CD4-positive, alpha-beta T cell treated with Interleukin-15 for 4 hours (primary cell): ENCODE results near the gene NUAK1.
"Not testable (repeated sequence)": the region's sequence is repeated elsewhere in the genome, so short reads cannot be mapped to it uniquely, and the experiment has no call there.

Experiments used
- DNase-seq: peaks from one replicate; pipeline ENCODE4 v3.0.0-alpha.2; 2020; ENCODE audit warnings: low spot score

The NUAK1 gene

DNA sequence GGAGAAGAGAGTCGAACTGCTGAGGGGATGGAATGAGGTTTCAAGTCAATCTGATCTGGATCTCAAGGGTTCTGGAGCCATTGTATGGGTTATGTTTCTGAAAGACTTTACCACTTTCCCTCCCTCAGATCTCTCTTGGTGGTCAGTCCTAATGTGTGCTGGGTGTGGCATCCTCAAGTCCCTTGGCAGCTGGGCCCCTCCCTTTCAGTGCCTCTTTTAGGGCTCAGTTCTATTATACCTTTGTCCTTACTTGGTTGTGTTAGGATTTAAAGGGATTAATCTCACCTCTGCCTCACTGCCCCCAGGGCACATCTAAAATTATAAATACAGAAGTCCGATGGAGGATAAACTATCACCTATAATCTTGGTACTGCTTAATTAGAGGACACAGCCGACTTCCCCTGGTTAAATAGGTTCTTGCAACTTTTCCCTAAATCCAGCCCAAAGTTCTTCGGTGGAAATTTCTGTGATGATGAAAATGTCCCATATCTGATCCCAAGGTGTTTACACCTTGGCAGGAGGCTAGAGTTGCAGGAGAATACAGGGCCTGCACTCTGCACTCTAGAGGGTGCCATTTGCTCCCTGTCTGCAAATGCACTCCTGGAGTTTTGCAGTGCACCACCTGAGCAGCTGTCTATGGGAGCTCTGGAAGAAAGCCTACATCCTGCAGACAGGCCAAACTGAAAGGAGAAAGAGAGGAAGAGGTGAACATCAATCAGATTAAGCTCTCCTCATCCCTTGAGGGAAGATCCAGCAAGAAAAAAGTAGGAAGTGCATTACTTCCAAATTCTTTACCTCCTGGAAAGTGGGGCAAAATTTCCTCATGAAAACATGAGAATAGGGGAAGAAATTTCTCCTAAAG is 106.8 kb downstream of the NUAK1 start:
- no peak for DNase-seq

DNA sequence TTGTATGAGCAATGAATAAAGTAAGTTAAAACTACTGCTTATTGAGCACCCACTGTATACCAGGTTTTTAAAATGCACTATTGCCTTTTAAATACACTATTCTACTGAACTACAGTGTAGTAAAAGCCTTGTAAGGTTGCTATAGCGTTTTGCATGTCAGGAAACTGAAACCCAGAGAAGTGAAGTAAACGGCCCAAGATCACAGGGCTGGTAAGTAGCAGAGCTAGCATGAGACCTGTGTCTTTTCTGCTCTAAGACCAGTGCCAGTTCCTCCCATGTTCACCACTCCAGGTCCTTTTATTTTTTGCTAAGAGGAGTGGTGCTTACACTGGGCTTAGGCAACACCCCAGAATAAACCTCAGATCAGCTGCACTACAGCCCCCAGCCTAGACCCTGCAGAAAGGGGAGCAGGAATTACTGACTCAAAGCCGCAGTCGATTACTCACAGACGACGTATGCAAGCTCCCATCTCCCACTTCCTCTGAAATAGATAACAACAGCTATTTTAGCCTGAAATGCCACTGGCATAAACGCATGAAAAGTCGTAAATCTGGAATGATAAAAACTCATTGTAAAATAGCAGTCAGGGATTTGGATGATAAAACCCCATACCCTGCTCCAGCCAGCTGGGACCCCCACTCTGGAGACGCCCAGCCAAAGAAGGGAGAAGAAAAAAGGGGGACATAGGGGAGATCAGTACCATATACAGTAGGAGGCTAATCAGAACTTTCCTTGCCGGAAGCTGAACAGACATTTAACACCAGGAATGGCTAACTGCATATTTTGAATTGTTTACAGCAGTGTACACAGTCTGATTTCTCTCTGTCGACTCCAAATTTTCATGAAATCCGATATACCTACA is 108.3 kb downstream of the NUAK1 start:
- no peak for DNase-seq

DNA sequence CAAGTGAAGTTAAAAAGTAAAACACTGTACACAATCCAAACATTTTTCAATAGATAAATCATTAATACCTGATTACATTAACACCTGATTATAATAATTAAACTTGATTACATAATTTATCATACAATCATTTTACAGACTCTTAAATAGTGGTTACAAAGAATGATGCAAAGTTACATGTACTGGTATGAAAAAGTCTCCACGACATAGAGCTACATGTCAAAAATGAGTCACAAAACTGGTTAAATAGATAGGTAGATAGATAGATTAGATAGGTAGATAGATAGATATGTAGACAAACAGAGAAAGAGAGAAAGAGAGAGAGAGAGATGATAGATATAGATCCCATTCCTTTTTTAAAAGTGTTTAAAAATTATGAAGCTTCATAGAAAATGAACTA is 109.2 kb downstream of the NUAK1 start:
- DNase-seq = no peak

DNA sequence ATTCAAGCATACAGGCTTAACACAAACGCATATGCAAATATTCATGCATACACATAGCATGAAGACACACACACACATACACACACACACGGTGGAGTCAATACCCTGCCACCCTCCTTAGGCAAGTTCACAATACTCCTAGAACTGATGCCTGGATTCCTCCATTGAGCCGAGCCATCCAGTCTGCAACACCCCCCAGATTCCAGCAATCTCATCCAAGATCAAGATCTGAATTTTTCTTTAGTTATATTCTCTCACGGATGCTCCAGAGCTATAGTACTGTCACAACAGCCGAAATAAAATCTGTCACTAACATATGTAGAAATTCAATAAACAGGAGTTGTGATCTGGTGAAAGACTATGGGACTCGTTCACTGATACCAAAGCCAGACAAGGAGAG is 110.8 kb downstream of the NUAK1 start:
- DNase-seq = no peak

DNA sequence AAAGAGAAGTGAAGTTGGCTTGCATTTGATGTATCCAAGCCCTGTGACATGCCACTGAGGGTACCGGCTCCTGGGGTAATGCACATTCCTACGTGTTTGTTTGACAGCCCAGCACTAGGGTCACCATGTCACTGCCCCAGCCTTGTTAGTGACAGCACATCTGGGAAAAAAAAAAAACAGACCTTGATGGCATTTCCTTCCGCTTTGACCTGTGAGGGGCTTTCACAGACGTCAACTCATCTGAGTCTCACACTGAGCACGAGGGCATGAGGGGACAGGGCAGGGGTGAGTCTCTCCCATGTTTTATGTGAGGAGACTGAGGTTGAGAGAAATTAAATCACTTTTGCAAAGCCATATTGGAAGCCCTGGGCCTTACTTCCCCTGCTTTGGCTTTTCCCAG is 111.5 kb downstream of the NUAK1 start:
- no peak for DNase-seq

DNA sequence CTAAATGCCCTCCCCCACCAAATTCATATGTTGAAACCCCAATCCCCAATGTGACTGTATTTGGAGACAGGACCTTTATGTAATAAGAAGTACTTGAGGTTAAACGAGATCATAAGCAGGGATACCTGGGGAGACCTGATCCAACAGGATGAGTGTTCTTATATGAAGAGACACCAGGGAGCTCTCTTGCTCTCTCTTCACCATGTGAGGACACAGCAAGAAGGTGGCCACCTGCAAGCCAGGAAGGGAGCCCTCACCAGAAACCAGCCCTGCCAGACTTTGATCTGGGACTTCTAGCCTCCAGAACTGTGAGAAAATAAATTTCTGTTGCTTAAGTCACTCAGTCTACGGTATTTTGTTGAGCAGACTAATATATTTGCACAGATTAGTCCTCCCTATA is 113.6 kb downstream of the NUAK1 start:
- DNase-seq = no peak

DNA sequence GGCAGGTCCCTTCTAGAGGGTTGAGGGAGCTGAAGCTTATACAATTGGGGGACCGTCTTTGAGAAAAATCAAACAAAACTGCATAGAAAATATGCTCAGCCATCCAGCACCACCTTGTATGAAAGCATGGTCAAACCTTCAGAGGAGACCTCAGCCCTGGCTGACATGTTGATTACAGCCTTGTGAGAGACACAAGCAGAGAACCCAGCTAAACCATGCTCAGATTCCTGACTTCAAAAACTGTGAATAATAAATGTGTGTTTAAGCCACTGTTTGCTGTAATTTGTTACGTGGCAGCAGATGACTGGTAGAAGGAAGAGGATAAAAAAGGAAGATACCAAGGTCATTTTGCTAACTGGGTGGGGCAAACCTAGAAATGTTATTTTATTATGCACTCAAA is 115.7 kb downstream of the NUAK1 start:
- DNase-seq = no peak

DNA sequence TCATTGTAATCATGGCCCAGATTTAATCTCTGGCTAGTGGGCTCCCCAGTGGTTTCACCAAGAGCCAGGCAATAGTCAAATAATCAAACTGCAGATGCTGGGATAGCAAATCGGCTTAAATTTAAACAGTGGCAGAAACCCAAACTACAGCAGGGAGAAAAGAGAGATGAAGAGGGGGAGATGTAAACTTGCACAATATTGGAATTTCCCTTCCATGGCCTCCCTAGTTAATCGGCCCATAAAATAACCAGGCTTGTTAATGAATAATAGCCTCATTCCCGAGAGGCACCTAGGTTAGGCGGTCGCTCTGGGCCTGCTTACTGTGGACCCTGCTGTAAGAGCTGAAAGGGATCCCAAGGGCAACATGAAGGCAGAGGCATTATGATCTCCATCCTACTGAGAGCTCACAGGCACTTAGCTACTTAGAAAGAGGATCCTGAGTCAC is 116.2 kb downstream of the NUAK1 start:
- no peak for DNase-seq

DNA sequence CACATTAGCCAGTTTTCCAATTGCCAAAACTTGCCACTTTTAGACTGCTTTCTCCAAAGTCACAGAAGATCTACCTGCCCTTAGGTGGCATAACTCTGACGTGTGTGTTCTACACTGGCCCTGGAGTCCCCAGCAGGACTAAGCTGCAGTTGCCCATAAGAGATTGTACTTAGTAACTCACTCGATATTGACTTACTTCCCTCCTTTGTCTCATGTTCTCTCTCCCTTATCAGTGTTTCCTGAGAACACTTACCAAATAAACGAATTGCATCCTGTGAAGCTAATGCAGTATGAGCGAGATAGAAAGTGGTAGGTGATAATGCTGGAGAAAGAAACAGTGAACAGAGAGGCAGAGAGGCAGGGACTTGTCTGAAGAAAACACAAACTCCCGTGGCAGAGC is 117.2 kb downstream of the NUAK1 start:
- no peak for DNase-seq

DNA sequence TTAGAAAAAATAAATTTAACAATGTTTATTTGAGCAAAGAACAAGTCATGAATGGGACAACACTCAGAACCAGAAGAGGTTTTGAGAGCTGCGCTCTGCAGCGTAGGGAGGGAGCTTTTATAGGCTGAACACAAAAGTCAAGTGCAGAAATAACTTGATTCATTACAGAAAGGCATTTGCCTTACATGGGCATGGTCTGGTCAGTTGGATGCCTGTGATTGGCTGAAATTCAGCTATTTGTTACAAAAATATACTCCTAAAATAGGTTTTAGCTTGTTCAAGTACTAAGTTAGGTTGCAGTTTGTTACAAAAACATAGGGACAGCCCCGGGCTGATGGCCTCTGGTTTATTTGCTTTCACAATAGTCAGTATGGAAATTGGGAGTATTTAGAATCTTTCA is 118.0 kb downstream of the NUAK1 start:
- no peak for DNase-seq

DNA sequence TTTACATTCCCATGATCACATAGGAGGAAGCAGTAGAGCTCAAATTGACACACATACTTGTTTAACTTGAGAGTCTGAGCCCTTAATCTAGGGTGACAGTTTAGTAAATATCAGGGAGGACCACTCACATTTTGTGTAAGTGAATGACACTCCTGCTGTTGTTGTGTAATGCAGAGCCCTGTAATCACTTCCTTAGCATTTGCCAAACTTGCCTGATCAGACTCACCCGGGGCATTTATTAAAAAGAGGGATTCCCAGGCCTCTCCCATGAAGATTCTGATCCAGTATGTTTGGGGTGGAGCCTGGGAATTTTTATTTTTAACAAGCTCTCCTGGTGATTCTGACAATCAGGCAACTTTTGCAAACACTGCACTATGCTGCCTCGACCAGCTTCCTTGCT is 119.6 kb downstream of the NUAK1 start:
- DNase-seq = no peak

DNA sequence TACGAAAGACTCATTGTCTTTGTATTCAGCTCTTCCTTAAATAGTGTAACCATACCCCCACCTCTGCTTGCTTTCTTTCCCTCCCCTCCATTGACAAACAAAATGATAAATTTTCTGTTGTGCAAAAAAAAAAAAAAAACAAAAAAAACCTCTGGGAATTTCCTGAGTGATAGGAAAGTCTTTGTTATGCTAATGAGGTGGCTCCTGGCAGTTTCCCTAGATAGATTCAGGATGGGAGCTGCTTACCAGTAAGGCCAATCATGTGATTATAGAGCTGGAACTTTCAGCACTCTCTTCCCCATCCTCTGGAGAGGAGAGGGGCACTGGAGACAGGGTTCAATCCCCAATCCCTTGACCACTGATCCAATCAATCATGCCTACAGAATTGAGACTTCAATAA is 120.5 kb downstream of the NUAK1 start:
- DNase-seq = no peak

DNA sequence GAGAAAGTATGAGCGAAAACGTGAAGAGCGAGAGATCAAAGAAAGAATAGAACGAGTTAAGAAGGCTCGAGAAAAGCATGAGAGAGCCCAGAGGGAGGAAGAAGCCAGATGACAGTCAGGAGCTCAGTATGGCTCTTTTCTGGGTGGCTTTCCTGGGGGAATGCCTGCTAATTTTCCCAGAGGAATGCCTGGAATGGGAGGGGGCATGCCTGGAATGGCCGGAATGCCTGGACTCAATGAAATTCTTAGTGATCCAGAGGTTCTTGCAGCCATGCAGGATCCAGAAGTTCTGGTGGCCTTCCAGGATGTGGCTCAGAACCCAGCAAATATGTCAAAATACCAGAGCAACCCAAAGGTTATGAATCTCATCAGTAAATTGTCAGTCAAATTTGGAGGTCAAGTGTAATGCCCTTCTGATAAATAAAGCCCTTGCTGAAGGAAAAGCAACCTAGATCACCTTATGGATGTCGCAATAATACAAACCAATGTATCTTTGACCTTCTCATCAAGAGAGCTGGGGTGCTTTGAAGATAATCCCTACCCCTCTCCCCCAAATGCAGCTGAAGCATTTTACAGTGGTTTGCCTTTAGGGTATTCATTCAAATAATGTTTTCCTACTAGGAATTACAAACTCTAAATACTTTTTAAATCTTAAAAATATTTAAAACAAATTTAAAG is 122.0 kb downstream of the NUAK1 start:
- not testable (repeated sequence) for DNase-seq

DNA sequence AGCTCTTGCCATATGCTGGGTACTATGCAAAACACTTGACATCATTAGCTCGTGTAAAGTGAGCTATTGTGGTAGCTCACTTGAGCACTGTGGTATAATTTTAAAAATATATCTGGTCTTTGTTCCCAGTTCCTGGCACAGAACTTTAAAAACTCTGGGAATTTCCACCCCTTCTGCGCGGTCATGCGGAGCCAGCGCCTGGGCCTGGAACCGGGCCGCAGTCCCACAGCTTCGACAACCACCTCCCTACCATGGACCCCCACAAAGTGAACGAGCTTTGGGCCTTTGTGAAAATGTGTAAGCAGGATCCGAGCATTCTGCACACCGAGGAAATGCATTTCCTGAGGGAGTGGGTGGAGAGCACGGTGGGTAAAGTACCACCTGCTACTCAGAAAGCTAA is 123.1 kb downstream of the NUAK1 start:
- DNase-seq = no peak

DNA sequence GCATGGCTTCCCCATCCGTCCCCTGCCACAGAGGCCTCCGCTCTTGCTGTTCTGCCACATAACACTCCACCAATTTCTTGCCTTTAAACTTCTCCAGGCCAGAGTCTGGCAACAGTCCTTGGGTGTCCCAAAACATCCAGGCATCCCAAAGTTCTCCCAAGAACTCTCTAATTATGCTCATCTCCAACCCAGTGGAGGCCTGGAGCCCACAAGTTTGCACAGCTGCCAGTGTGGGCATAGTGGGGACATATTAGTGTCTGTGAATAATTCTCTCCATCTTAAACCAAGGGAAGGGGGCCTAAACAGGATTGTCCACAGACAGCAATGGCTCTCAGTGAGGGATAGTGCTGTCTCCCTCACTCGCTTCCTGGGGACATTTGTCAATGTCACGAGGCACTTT is 124.8 kb downstream of the NUAK1 start:
- no peak for DNase-seq
